NCI-H187 (cell line): ENCODE measurements around the gene NRBP1.

ENCODE experiments used
- DNase-seq, 2 experiments: peaks; one replicate each; lab custom pipeline; 2025; lab: John Stamatoyannopoulos, UW

The NRBP1 gene

GRCh38 chr2:27428213-27428977 is at the start of gene NRBP1:
NRBP1 (plus strand) TSS chr2:27428631; CDS start chr2:27433274, 4,643 bp downstream.
- peak; percentile 87 to 94 for DNase-seq

GRCh38 chr2:27378809-27379290 is 49.6 kb upstream of the NRBP1 start:
- no peak for DNase-seq

GRCh38 chr2:27379383-27379835 is 49.0 kb upstream of the NRBP1 start:
- DNase-seq: no peak

- DNase-seq: no peak
Measured at GRCh38 chr2:27379836-27380625, 48.4 kb upstream of the NRBP1 start.

GRCh38 chr2:27380626-27381545 is 47.5 kb upstream of the NRBP1 start, which contains the start of gene ZNF513:
ZNF513 (minus strand) TSS chr2:27380734; CDS start chr2:27380526, 208 bp downstream.
- DNase-seq: peak; percentile 69 to 96

- DNase-seq: no peak
Measured at GRCh38 chr2:27381577-27382181, 46.8 kb upstream of the NRBP1 start.

GRCh38 chr2:27390822-27391679 is 37.4 kb upstream of the NRBP1 start:
- no peak for DNase-seq

- no peak for DNase-seq
Measured at GRCh38 chr2:27393225-27393624, 35.2 kb upstream of the NRBP1 start.

- no peak for DNase-seq
Measured at GRCh38 chr2:27398962-27399361, 29.5 kb upstream of the NRBP1 start.

GRCh38 chr2:27400348-27401135 is 27.9 kb upstream of the NRBP1 start:
- no peak for DNase-seq

- DNase-seq: peak in 1 of 2 experiments; percentile 21
Measured at GRCh38 chr2:27407798-27408491, 20.5 kb upstream of the NRBP1 start.

- DNase-seq: no peak
Measured at GRCh38 chr2:27408601-27409320, 19.7 kb upstream of the NRBP1 start.

- DNase-seq: peak; percentile 97
Measured at GRCh38 chr2:27409321-27410073, 18.9 kb upstream of the NRBP1 start, which contains the start of gene PPM1G. PPM1G (minus strand) TSS chr2:27409591; CDS start chr2:27409422, 169 bp downstream.

- DNase-seq: no peak
Measured at GRCh38 chr2:27412419-27413152, 15.8 kb upstream of the NRBP1 start.

- no peak for DNase-seq
Measured at GRCh38 chr2:27416151-27416550, 12.3 kb upstream of the NRBP1 start.

GRCh38 chr2:27420996-27421395 is 7.4 kb upstream of the NRBP1 start:
- no peak for DNase-seq
